ENCODE measurements around the gene PHRF1.

The PHRF1 gene

GRCh38 chr11:575996-576768, at the start of gene PHRF1:
Gene PHRF1 (plus strand): TSS chr11:576470. CDS start chr11:581513, 5,043 bp downstream.
- DNase-seq (ENCODE audit: low read depth, low spot score) = peak; percentile 95

- no peak for DNase-seq (ENCODE audit: low read depth, low spot score)
Measured at GRCh38 chr11:528166-528814, 48.0 kb upstream of the PHRF1 start.

- no peak for DNase-seq (ENCODE audit: low read depth, low spot score)
Measured at GRCh38 chr11:528815-529727, 47.2 kb upstream of the PHRF1 start.

DNA sequence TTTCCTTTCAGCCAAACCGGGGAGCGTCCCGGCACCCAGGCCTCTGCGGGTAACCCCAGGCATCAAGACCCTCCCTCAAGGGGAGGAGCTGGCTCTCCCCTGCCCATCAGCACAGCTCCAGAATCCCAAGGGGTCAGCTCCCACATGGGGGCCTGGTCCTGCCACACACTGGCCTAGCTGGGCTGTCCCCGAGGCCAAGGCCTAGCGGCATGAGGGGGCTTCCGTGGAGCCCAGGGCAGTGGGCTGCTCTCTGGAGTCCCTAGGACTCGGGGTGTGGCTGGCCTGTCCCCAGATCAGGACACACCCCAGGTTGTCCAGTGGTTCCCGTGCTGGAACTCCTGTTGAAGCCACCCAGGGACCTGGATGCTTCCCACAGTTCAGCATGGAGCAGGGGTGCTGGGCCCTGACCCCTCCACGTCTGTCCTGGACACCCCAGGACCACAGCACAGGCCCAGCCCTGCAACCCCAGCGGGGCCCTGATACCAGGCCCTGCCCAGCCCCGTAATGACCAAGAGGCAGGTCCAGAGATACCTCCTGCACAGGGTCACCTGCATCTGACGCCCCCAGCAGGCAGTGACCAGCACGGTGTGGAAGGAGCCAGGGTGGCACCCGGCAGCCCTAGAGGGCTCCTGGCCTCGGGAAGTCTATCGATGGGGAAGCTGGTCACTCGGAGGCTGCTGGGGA, 46.4 kb upstream of the PHRF1 start:
- DNase-seq (ENCODE audit: low read depth, low spot score) = no peak

DNA sequence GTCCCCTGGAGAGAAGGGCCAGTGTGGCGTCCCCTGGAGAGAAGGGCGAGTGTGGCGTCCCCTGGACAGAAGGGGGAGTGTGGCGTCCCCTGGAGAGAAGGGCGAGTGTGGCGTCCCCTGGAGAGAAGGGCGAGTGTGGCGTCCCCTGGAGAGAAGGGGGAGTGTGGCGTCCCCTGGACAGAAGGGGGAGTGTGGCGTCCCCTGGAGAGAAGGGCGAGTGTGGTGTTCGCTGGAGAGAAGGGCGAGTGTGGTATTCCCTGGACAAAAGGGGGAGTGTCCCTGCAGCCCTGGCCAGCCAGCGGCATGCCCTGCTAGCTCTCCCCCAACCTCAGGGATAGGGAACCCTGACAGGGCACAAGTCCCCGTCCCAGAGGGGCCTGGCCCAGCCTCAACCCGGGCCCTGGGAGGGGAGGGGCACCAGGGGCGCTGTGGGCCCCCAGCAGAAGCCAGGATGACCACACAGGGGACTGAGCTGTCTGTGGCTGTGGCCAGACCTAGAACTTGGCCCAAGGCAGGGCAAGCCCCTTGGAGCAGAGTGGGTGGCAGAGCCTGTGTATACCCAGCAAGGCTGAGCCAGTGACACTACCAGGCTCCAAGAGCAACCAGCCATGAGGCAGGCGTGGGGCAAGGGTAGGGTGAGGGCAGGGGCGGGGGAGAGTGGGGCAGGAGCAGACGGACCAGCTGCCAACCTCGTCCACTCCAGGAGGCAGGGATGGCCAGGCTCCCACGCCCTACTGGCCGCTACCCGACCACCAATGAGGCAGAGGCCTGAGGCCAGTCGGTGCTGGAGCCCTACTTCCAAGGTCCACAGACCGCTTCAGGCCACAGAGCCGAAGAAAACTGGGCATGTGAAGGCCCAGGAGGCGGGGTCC, 45.1 kb upstream of the PHRF1 start:
- DNase-seq (ENCODE audit: low read depth, low spot score) = no peak

- DNase-seq (ENCODE audit: low read depth, low spot score) = no peak
Measured at GRCh38 chr11:531919-532526, 44.2 kb upstream of the PHRF1 start.

GRCh38 chr11:532527-532985, 43.7 kb upstream of the PHRF1 start:
- no peak for DNase-seq (ENCODE audit: low read depth, low spot score)

- no peak for DNase-seq (ENCODE audit: low read depth, low spot score)
Measured at GRCh38 chr11:532986-533585, 43.2 kb upstream of the PHRF1 start.

- no peak for DNase-seq (ENCODE audit: low read depth, low spot score)
Measured at GRCh38 chr11:533586-534395, 42.5 kb upstream of the PHRF1 start.

GRCh38 chr11:534396-535209, 41.7 kb upstream of the PHRF1 start:
- DNase-seq (ENCODE audit: low read depth, low spot score) = peak; percentile 55

DNA sequence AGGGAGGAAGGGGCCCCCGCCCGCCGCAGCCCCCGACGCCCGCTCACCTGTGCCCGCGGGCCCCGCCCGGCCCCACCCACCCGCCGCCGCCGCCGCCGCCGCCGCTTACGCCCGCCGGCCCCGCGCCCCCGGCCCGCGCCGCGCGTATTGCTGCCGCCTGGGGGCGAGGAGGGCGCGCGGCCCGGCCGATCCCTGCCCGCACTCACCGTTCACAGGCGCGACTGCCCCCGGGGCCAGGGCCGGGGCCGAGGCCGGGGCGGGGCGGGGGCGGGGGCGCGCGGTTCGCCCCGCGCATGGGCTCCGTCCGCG, 41.1 kb upstream of the PHRF1 start:
- no peak for DNase-seq (ENCODE audit: low read depth, low spot score)

DNA sequence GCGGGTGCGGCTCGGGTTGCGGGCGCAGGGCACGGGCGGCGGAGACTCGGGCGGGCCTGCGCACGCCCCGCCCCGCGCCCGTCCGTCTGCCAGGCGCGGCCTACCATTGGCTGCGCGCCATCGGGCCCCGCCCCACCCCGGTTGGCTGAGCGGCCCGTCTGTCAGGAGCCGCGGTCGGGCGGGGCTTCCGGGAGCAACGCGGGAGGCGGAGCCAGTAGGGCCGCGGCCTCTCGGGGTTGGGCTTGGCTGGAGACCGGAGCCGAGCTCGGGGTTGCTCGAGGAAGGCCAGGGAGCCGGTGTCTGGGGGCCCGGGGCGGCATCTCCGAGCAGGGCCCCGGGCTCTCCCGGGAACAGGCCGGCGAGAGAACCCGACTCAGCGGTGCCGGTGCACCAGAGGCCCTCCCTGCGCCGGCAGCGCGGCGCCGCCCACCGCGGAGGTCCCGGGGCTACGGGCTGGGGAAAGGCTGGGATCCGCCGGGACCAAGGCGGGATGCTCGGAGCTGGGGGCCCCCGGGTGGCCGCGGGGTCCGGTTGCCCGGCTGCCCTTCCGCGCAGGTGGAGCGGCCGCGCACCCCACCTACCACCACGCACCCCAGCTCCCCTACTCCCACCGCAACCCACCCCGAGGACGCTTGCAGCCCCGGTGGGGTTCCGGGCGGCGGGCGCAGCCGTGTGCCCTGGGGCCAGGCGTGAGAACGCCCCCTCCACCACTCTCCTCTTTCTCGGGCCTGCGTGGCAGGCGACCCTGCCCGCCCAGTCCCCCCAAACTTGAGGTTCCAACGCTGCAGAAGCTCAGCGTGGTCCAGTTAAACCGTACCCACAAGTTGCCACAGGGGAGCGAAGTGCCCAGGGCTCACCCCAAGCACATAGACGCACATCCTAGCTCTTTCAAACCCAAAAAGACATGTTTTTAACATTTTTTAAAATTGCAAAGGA, 40.5 kb upstream of the PHRF1 start, which contains the start of gene HRAS:
Gene HRAS (minus strand): TSS at position 58 of the 936 bp plus-strand sequence.
- DNase-seq (ENCODE audit: low read depth, low spot score) = peak; percentile 95

GRCh38 chr11:536841-537621, 39.2 kb upstream of the PHRF1 start, which contains the start of gene LRRC56:
Gene LRRC56 (plus strand): TSS chr11:537527. CDS start chr11:540685, 3,158 bp downstream.
- DNase-seq (ENCODE audit: low read depth, low spot score) = peak; percentile 90

GRCh38 chr11:537622-538430, 38.4 kb upstream of the PHRF1 start:
- DNase-seq (ENCODE audit: low read depth, low spot score) = no peak

DNA sequence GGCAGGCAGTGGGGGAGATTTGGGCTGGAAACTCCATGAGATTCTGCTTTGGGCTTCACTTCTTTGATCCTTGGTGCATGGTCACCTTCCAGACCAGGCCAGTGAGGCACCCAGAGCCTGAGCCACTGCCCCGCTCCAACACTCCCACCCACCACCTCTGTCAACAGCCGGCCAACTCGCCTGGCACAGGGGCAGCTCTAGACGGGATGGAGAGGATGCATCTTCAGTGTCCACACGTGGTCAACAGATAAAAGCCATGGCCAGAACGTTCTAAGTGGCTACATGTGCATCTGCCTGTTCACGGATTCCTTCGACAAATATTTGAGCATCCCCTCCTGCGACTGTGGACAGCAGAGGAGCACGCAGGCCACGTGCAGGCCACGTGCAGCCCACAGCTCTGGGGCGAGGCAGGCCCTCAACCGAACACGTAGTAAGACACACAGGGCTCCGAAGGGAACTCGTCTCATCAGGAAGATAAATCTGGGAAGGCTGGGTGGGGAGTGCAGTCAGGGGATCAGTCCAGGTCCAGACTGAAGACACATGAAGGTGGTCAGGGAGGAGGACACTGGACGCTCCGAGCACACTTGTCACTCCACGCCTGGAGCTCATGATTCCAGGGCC, 37.7 kb upstream of the PHRF1 start:
- no peak for DNase-seq (ENCODE audit: low read depth, low spot score)
